Measurements from ENCODE around the gene FOXN3.
A peak's percentile ranks its signal among the peaks of the same experiment; 100 is the strongest.

The FOXN3 gene

DNA sequence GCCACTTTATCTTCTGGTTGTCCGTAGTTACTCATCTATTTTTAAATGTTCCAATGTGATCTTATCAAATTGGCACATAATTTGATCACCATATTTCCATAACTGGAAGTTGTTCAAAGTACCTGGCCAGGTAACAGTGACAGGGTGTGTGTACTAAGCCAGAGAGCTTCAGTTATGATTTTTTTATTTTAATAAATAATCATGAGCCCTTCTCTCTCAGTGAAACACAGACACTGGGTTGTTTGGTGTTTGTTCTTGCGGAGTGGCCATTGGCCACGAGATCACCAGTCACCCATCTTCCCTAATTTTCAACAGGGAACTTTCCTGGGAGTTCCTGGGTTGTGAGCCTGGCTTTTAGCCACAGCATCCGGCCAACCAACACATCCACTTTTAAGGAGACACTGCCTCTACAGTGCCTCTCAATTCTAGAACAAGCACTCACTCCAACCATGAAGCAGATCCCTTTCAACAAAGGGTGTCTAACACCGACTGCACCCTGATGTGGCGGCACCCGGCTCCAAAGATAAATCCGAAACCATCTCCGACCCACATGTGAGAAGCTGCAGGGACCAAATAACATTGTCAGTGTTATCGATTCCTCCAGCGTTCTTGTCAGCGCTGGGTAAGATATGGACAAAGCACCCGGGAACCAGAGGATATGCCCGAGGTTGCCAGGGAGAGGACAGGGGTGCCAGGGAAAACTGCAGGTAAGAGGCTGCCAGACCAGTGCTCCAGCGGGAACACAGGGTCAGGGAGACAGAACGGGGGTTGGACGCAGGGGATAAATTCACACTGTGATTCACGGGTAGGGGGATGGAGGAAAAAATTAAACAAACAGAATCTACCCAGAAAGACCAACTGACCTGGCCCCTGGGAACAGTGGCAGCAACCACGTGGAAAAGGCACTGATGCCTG, 49.9 kb downstream of the FOXN3 start:
- Histone ChIP-seq H3K27me3 (ENCODE audit: control insufficient read depth in 5 of 5, insufficient read depth in 4 of 5, low read length in 5 of 5) (no peaks in the 10 kb centered on the region), H3K4me1 (ENCODE audit: control insufficient read depth in 5 of 5, insufficient read depth in 5 of 5, low read length in 5 of 5) (peaks cover 6 to 46% (median 34%) of the 10 kb centered on the region in 5 donors), H3K4me3 (ENCODE audit: low read depth in 1 of 5, low read length in 5 of 5) (no peak overlapping the region), H3K27ac (ENCODE audit: low read depth, low read length) (no peak overlapping the region), H3K36me3 (ENCODE audit: control insufficient read depth in 5 of 5, insufficient read depth in 5 of 5, low read length in 5 of 5) (no peaks in the 10 kb centered on the region), H3K9me3 (ENCODE audit: control insufficient read depth in 5 of 5, low read length in 5 of 5) (no peaks in the 10 kb centered on the region), H3K9ac (ENCODE audit: low read length in 5 of 5) (no peak overlapping the region)

DNA sequence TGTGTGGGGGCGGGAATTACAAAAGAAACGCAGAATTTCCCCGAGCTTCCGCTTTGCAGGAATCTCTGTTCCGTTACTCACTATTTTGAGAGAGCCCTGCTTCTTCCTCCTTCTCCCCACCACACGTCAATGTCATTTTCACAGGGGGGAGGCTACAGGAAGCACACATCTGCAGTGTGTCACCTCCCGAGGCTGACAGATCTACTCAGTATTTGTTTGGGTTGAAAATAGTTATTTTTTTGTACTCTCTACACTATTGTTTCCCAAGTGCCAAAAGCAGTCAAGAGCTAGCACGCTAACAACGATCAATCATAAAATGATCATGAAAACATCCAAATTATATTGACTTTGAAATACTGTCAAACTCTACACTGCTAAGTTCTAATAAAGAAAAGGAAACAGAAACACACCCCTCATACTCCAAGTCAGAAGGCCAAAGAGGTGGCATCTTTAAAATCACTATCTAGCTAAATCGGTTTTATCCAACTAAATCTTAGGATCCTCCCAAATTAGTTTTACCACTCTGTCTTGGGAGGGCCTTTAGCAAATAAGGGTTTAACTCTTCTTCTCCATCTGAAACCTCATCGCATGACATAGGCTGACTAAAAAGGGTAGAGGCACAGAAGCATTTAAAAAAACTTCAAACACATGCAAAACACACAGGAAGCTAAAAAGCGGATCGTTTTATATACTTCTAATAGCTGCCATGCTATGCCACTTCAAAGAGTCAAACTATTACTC, 51.8 kb downstream of the FOXN3 start:
- peaks cover 6 to 43% (median 21%) of the 10 kb centered on the region in 5 donors for H3K4me1 ChIP-seq (ENCODE audit: control insufficient read depth in 5 of 5, insufficient read depth in 5 of 5, low read length in 5 of 5)
- H3K36me3 ChIP-seq (ENCODE audit: control insufficient read depth in 5 of 5, insufficient read depth in 5 of 5, low read length in 5 of 5), result no peaks in the 10 kb centered on the region
- H3K9me3 ChIP-seq (ENCODE audit: control insufficient read depth in 5 of 5, low read length in 5 of 5), result no peaks in the 10 kb centered on the region
- H3K4me3 ChIP-seq (ENCODE audit: low read depth in 1 of 5, low read length in 5 of 5), result peak overlapping the region in 1 of 5 donors; percentile 0
- no peak overlapping the region for H3K9ac ChIP-seq (ENCODE audit: low read length in 5 of 5)
- no peaks in the 10 kb centered on the region for H3K27me3 ChIP-seq (ENCODE audit: control insufficient read depth in 5 of 5, insufficient read depth in 4 of 5, low read length in 5 of 5)
- H3K27ac ChIP-seq (ENCODE audit: low read depth, low read length), result peak overlapping the region; percentile 54

DNA sequence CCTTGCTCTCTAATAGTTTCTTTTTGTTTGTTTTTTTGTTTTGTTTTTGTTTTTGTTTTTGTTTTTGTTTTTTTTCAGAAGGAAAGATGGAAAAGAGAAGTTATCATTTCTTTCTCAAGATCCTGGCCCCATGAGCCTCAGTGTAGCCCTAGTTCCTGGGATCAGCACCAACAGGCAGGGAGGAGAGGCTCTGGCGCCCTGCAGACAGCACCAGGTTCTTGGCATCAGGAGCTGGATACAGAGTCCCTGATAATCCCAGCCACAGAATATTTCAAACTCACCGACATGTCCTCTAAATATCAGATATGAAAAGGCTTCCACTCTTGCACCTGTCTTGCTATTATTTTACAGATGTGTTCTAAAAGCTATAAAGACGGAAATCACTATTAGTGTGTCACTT, 52.7 kb downstream of the FOXN3 start:
- no peaks in the 10 kb centered on the region for H3K36me3 ChIP-seq (ENCODE audit: control insufficient read depth in 5 of 5, insufficient read depth in 5 of 5, low read length in 5 of 5)
- H3K4me3 ChIP-seq (ENCODE audit: low read depth in 1 of 5, low read length in 5 of 5), result no peak overlapping the region
- H3K27ac ChIP-seq (ENCODE audit: low read depth, low read length), result peak overlapping the region; percentile 54
- no peak overlapping the region for H3K9ac ChIP-seq (ENCODE audit: low read length in 5 of 5)
- H3K27me3 ChIP-seq (ENCODE audit: control insufficient read depth in 5 of 5, insufficient read depth in 4 of 5, low read length in 5 of 5), result no peaks in the 10 kb centered on the region
- H3K4me1 ChIP-seq (ENCODE audit: control insufficient read depth in 5 of 5, insufficient read depth in 5 of 5, low read length in 5 of 5), result peaks cover 8 to 52% (median 27%) of the 10 kb centered on the region in 5 donors
- H3K9me3 ChIP-seq (ENCODE audit: control insufficient read depth in 5 of 5, low read length in 5 of 5), result no peaks in the 10 kb centered on the region

DNA sequence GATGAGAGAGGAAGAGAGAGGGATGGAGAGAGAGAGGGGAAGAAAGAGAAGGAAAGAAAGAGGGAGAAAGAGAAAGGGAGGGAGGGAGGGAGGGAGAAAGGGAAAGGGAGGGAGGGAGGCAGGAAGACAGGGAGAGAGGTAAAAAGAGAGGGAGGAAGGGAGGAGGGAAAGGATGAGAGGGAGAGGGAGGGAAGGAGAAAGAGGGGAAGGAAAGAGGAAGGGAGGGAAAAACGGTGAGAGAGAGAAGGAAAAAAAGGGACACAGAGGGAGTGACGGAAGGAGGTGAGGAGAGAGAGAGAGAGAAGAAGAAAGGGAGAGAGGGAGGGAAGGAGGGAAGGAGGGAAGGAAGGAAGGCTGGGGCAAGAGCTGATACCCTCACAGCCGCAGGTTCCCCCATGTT, 56.8 kb downstream of the FOXN3 start:
- H3K9me3 ChIP-seq (ENCODE audit: control insufficient read depth in 5 of 5, low read length in 5 of 5), result no peaks in the 10 kb centered on the region
- H3K27ac ChIP-seq (ENCODE audit: low read depth, low read length), result peak overlapping the region; percentile 40
- H3K36me3 ChIP-seq (ENCODE audit: control insufficient read depth in 5 of 5, insufficient read depth in 5 of 5, low read length in 5 of 5), result peaks cover 0 to 5% (median 0%) of the 10 kb centered on the region in 5 donors

DNA sequence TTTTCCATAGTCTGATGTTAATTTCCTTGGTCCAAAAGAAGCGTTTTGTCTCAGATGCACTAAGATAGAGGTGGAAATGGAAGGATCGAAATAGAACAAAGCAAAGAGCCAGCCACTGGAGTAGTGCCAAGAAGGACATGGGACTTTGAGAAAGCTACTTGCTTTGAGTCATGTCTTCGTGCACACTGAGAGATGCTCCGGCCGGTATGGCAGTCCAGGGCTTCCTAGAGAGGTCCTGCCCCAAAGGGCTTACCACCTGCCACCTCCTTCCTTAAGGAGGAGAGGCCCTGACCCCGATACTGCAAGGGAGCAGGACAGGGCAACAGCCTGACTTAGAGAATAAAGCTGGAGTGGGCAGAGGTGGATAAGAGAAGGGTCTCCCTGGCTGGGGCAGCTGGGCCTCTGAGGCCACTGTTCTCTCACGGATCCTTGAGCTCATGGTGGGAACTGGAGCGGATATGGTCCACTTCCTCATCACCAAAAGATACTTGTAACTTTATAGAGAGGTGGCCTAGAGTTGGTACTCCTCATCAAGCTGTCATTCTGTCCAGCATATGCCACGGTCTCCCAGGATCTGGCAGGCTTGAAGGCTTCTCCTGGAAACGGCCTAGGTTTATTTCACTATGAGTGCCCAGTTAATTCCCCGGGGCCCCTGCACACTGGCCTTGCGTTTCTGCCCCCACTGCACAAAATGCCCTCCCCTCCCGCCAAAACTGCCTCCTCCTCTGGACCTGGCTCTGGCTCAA, 57.4 kb downstream of the FOXN3 start:
- H3K36me3 ChIP-seq (ENCODE audit: control insufficient read depth in 5 of 5, insufficient read depth in 5 of 5, low read length in 5 of 5), result peaks cover 0 to 5% (median 0%) of the 10 kb centered on the region in 5 donors
- no peaks in the 10 kb centered on the region for H3K27me3 ChIP-seq (ENCODE audit: control insufficient read depth in 5 of 5, insufficient read depth in 4 of 5, low read length in 5 of 5)
- H3K27ac ChIP-seq (ENCODE audit: low read depth, low read length), result peak overlapping the region; percentile 40
- no peak overlapping the region for H3K9ac ChIP-seq (ENCODE audit: low read length in 5 of 5)
- no peak overlapping the region for H3K4me3 ChIP-seq (ENCODE audit: low read depth in 1 of 5, low read length in 5 of 5)
- peaks cover 5 to 24% (median 16%) of the 10 kb centered on the region in 5 donors for H3K4me1 ChIP-seq (ENCODE audit: control insufficient read depth in 5 of 5, insufficient read depth in 5 of 5, low read length in 5 of 5)
- no peaks in the 10 kb centered on the region for H3K9me3 ChIP-seq (ENCODE audit: control insufficient read depth in 5 of 5, low read length in 5 of 5)

More for the DNA sequence above, 56.8 kb downstream of the FOXN3 start:
- no peak overlapping the region for H3K9ac ChIP-seq (ENCODE audit: low read length in 5 of 5)
- peaks cover 9 to 30% (median 16%) of the 10 kb centered on the region in 5 donors for H3K4me1 ChIP-seq (ENCODE audit: control insufficient read depth in 5 of 5, insufficient read depth in 5 of 5, low read length in 5 of 5)
- no peak overlapping the region for H3K4me3 ChIP-seq (ENCODE audit: low read depth in 1 of 5, low read length in 5 of 5)
- no peaks in the 10 kb centered on the region for H3K27me3 ChIP-seq (ENCODE audit: control insufficient read depth in 5 of 5, insufficient read depth in 4 of 5, low read length in 5 of 5)

DNA sequence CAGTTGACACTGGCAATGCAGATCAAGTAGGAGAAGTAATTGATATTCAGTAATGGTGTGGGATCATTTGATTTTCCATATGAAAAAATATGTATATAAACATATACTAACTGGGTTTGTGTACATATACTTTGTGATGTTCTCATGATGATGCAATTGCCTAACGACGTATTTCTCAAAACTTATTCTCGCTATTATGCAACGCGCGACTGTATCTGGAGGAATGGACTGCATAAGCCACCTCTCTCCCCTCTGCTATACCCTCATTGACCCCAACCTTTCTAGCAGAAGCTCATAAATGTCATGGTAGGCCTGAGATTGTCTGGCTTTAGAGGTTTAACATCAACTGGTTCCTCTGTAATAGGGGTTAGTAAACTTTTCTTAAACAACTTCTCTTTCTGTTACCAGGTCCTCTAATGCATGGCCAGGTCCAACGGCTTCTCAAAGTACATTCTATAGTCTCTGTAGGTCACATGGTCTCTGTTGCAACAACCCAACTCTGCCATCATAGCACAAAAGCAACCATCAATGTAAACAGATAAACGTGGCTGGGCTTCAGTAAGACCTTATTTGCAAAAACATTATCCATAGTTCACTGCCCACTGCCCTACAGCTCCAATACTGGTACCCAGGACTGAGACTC, 59.3 kb downstream of the FOXN3 start:
- Histone ChIP-seq H3K27me3 (ENCODE audit: control insufficient read depth in 5 of 5, insufficient read depth in 4 of 5, low read length in 5 of 5) (no peaks in the 10 kb centered on the region), H3K9ac (ENCODE audit: low read length in 5 of 5) (no peak overlapping the region), H3K27ac (ENCODE audit: low read depth, low read length) (no peak overlapping the region), H3K4me1 (ENCODE audit: control insufficient read depth in 5 of 5, insufficient read depth in 5 of 5, low read length in 5 of 5) (peaks cover 3 to 15% (median 12%) of the 10 kb centered on the region in 5 donors), H3K36me3 (ENCODE audit: control insufficient read depth in 5 of 5, insufficient read depth in 5 of 5, low read length in 5 of 5) (peaks cover 0 to 5% (median 0%) of the 10 kb centered on the region in 5 donors), H3K4me3 (ENCODE audit: low read depth in 1 of 5, low read length in 5 of 5) (no peak overlapping the region), H3K9me3 (ENCODE audit: control insufficient read depth in 5 of 5, low read length in 5 of 5) (no peaks in the 10 kb centered on the region)

DNA sequence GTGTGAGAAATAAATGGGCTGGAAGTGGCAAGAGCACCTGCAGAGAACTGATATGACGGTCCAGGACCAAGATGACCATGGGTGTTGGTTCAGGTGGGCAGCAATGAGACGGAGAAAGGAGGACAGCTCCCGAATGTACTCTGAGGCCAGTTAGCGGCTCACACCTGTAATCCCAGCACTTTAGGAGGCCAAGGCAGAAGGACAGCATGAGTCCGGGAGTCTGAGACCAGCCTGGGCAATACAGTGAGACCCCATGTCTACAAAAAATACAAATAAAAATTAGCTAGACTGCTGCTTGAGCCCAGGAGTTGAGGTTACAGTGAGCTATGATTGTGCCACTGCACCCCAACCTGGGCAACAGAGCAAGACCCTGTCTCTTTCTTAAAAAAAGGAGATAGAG, 60.1 kb downstream of the FOXN3 start:
- H3K9me3 ChIP-seq (ENCODE audit: control insufficient read depth in 5 of 5, low read length in 5 of 5), result no peaks in the 10 kb centered on the region
- peaks cover 3 to 24% (median 21%) of the 10 kb centered on the region in 5 donors for H3K4me1 ChIP-seq (ENCODE audit: control insufficient read depth in 5 of 5, insufficient read depth in 5 of 5, low read length in 5 of 5)
- no peak overlapping the region for H3K4me3 ChIP-seq (ENCODE audit: low read depth in 1 of 5, low read length in 5 of 5)
- no peak overlapping the region for H3K9ac ChIP-seq (ENCODE audit: low read length in 5 of 5)
- H3K27me3 ChIP-seq (ENCODE audit: control insufficient read depth in 5 of 5, insufficient read depth in 4 of 5, low read length in 5 of 5), result no peaks in the 10 kb centered on the region
- H3K36me3 ChIP-seq (ENCODE audit: control insufficient read depth in 5 of 5, insufficient read depth in 5 of 5, low read length in 5 of 5), result peaks cover 0 to 5% (median 0%) of the 10 kb centered on the region in 5 donors
- H3K27ac ChIP-seq (ENCODE audit: low read depth, low read length), result no peak overlapping the region

DNA sequence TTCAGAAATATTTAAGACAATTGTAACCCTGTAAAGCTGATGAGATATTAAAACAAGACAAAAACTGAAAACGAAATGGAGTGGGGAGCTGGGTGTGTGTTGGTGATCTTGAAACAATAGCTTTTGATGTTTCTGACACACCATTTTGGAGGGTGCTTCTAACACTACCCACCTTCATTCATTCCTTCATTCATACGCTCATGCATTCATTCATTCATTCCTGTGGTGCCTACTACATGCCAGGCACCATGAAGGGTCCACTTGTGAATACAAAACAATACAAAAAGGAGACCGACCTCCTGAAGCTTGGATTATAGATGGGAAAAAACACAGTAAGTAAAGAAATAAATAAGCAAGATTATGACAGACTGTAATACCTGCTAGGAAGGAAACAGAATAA, 60.5 kb downstream of the FOXN3 start:
- Histone ChIP-seq H3K9ac (ENCODE audit: low read length in 5 of 5) (no peak overlapping the region), H3K4me1 (ENCODE audit: control insufficient read depth in 5 of 5, insufficient read depth in 5 of 5, low read length in 5 of 5) (peaks cover 3 to 28% (median 25%) of the 10 kb centered on the region in 5 donors), H3K36me3 (ENCODE audit: control insufficient read depth in 5 of 5, insufficient read depth in 5 of 5, low read length in 5 of 5) (peaks cover 0 to 5% (median 0%) of the 10 kb centered on the region in 5 donors), H3K27ac (ENCODE audit: low read depth, low read length) (no peak overlapping the region), H3K9me3 (ENCODE audit: control insufficient read depth in 5 of 5, low read length in 5 of 5) (no peaks in the 10 kb centered on the region), H3K4me3 (ENCODE audit: low read depth in 1 of 5, low read length in 5 of 5) (no peak overlapping the region), H3K27me3 (ENCODE audit: control insufficient read depth in 5 of 5, insufficient read depth in 4 of 5, low read length in 5 of 5) (no peaks in the 10 kb centered on the region)

DNA sequence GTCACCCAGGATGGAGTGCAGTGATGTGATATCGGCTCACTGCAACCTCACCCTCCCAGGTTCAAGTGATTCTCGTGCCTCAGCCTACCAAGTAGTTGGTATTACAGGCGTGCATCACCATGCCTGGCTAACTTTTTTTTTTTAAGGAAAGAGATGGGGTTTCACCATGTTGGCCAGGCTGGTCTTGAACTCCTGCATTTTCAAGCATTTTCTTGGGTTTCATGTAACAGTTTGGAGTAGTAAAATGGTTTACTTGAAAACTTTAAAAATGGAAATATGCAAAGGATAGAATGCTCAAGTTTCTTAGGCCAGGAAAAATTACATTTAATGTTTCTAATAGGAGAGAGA, 63.3 kb downstream of the FOXN3 start:
- Histone ChIP-seq H3K27ac (ENCODE audit: low read depth, low read length) (no peak overlapping the region), H3K27me3 (ENCODE audit: control insufficient read depth in 5 of 5, insufficient read depth in 4 of 5, low read length in 5 of 5) (no peaks in the 10 kb centered on the region), H3K4me1 (ENCODE audit: control insufficient read depth in 5 of 5, insufficient read depth in 5 of 5, low read length in 5 of 5) (peaks cover 0 to 35% (median 27%) of the 10 kb centered on the region in 5 donors), H3K36me3 (ENCODE audit: control insufficient read depth in 5 of 5, insufficient read depth in 5 of 5, low read length in 5 of 5) (peaks cover 5 to 16% (median 12%) of the 10 kb centered on the region in 5 donors), H3K9ac (ENCODE audit: low read length in 5 of 5) (no peak overlapping the region), H3K4me3 (ENCODE audit: low read depth in 1 of 5, low read length in 5 of 5) (no peak overlapping the region), H3K9me3 (ENCODE audit: control insufficient read depth in 5 of 5, low read length in 5 of 5) (no peaks in the 10 kb centered on the region)

Data from subcutaneous abdominal adipose tissue (tissue), 5 donors.